GM19324 (cell line): ENCODE data around the gene TTC24.

Experiments
- ATAC-seq: cut with Tn5 transposase; IDR thresholded peaks from one replicate; pipeline ENCODE4 v1.9.1; 2021; ENCODE audit warnings: mild to moderate bottlenecking, moderate library complexity; ENCODE audit not compliant: unreplicated experiment, low FRiP score

The TTC24 gene

DNA sequence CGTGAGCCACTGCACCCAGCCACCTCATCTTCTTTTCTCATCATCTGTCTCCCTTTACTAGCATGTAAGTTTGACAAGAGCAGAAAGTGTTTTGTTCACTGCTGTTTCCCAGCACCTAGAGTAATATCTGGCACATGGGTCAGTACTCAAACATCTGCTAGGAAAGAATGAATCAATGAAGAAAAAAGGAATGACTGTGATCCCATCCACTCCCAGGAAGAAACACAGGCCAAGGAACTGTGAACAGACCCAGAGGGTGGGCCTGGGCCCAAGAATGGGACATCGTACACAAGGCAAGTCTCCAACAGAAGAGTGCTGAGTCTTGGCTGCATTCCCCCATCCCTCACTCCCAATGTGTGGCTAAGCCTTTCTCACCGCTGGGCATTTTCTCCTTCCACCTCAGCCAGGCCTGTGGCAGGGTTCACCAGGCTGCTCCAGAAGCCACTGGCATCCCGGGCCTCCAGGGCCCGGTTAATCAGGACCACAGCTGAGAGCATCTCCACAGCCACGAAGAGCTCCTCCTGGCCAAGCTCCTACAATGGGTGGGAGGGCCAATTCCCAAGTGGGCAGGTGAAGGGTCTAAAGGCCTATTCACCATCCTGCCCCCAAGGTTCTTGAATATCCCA, 25.6 kb upstream of the TTC24 start:
- no peak for ATAC-seq

DNA sequence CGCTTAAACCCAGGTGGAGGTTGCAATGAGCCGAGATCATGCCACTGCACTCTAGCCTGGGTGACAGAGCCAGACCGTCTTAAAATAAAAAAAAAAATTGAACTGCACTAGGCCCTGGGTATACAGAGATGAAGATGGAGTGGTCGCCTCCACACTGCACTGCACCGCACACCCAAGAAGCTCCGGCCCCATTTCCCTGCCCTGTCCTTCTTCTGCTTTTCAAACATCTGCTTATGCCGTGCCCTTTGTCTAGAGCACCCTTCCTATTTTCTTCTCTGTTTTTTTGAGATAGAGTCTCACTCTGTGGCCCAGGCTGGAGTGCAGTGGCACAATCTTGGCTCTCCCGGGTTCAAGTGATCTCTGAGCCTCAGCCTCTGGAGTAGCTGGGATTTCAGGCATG, 24.6 kb upstream of the TTC24 start:
- no peak for ATAC-seq

DNA sequence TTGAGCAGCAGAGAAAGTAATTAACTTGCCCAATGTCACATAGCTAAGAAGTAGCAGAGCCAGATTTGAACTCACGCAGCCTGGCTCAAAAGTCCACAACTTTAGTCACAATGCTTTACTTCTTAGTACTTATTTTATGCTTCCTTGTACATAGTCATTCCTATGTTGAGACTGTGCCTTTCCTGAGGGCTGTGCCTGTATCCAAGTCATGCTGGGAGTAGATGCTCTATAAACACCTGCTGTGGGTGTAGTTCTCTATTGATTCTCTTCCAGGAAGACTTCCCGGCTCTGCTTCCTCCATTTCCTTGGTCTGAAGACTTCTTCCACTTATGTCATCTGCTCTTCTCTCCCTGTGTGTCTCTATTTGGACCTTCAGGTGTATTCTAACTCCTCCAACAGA, 23.8 kb upstream of the TTC24 start:
- no peak for ATAC-seq

DNA sequence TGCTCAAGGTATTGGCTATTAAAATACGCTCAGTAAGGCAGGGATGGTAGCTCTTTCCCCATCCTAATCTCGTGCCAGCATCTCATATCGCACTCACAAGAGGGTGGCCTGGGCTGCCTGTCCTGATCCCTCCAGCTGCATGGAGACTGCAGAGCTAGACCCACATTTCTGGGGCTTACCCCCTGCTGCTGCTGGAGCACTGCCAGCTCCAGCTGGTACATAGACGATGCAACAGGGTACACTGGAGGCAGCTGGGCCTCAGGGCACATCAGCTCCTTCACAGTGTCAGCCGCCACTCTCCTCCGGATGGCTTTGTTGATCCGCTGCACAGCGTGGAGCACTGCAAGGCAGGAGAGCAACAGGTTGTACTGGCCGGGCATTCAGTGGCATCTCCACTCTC, 23.2 kb upstream of the TTC24 start:
- ATAC-seq = no peak

DNA sequence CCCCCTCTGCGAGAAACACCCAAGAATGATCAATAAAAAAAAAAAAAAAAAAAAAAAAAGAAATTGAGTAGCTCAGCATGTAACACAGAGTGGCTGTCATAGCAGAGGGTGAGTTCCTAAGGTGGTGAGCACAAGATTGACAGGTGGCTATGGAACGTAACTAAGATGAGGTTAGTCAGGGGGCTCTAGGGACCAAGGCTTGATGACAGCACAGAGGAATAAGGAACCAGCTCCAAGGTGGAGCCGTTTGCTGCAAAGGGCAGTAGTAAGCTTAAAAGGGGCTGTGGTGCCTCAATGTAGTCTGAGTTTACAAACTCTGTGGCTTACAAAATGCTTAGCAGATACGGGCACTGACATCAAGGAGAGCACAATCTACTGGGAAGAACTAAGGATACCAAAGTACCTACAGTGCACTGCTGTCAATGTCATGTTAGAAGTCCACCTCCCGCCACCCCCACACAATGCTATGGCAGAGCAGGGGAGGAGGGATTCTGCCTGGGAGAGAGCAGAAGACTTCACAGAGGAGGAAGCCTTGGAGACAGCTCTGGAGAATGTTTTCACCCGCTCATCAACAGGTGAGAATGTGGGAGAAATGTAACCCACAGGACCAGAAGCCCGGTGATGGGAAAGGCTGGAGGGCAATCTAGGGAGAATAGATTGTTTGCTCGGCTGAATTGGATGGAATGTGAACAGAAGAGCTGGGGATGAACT, 20.3 kb upstream of the TTC24 start:
- no peak for ATAC-seq

DNA sequence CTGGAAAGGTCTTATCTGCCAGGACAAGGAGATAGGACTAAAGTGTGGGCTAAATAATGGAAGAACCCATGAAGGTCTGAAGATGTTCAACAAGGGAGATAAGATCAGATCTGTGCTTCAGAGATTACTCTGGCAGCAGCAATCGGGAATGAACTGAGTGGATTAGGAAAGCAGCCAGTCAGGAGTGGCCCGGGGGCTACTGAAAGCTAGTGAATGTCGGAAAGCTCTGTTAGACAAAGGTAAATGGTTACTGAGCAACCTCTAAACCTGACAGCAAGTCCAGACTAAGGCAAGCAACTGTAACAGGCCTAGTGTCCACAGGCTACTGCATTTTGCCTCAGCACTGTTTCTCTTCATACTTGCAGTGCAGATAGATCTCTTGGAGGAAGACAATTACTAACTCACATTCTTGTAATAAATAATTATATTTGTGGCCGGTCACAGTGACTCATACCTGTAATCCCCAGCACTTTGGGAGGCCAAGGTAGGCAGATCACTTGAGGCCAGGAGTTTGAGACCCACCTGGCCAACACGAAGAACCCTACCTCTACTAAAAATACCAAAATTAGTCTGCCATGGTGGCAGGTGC, 19.6 kb upstream of the TTC24 start:
- ATAC-seq = no peak

DNA sequence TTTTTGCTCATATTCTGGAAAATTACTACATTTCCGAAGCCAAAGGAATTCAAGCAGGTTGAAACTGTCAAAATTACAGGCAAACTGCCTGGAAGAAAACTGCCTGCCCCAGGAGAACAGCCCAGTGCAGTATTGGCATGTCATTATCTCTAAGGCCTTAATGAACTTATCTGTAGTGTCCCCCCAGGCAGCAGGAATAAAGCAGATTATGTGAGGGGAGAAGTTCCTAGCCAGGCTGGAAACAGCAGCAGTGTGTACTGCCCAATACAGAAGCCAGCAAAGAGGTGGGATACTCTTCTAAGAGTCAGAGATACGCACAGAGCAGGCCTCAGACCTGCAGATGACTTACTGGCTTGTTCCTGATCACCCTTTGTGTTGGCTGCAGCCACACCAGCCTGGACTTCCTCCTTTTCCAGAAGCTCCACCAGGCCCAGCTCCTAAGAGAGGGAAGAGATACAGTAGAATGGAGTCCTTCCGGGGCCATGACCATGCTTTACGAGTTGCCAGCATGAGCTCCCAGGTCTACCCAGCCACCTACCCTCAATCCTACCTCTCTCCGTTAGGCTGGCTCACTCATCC, 18.8 kb upstream of the TTC24 start:
- ATAC-seq = no peak

DNA sequence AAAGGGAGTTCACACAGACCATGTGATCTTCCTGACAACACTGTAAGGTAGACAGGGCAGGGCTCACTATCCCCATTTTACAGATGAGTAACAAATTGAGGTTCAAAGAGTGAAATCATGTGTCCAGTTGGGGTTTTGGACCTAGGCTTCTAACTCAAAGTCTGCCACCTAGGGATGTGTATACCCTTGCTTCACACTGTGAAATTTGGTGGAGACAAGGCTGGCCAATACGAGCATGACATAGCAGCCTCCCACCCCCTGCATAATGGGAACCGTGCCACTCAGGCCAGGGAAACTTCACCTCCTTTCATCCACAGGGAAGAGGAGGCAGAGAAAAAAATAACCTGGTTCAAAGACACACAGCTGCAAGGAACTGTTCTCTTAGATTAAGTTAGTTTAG, 14.0 kb upstream of the TTC24 start:
- ATAC-seq = no peak

DNA sequence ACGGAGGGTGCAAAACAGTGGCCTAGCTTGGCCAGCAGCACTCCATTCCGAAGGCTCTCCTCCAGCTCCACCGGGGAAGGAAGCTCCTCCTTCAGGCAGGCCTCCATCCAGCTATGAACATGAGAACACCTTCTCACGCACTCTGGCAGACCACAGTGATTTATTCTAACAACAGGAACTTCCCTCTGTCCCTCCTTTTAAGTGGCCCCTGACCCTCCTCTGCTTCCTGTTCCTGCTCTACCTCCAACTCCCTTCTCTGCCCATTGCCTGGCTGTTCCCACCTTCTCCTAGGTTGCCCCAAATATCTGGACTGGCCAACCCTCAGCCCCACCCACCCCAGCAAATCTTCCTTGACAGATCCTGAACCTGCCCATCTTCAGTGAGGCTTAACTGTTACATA, 13.1 kb upstream of the TTC24 start:
- no peak for ATAC-seq

DNA sequence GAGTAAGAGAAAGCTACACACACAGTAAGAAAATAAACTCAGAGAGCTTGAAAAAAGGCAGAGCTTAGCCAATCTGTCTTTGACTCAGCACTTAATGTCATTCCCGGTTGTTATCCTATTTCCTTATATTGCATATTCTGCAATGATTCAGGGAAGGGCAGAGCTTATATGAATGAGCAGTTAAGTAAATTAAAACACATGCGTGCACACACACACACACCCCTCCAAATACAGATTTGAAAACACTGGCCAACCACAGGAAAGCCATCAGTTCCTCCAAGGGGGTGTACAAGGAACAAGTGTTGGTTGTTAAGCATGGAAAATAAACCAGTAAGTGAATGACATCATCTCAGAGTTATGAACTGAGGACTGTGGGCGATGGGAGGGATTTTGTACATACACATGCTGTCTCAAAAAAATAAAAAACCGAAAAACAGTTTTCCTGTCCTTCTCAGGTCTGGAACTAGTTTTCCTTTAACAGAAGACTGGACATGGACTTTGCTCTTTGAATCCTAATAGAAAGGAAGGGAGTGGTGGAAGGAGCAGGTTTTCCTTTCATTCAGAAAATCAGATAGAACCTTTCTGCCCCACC, 8.2 kb upstream of the TTC24 start:
- ATAC-seq = no peak

DNA sequence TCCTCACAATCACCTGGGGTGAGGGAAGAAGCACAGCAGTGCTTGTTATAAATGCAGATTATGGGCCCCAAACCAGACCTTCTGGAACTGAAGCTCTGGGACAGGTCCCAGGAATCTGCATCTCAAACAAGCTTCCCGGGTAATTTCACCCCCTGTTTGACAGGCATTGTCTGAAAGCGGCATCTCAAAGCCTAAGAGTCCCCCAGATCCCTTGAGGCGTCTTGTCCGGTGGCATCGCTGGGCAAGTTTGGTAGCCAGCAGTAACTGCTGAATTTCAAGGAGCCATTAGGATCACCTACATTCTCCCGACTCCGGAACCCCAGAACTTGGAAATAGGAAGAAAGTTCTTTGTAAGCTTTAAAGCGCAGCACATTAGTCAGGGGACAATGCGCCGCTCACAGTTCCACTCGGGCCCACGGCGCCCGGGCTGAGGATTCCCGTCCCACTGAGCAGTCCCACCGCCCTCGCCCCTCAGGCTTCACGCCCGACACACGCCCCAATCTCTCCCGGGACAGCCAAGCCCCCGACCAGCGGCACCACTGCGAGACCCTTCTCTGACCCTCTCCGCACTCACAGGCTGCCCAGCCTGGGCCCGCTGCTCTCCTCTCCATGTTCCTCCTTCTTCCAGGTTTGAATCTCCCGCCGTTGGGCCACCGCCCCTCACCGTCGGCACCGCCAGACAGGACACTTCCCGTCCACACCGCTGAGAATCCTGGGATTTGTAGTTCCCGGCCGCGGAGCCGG, 7.4 kb upstream of the TTC24 start, which contains the start of gene IQGAP3:
TSS of gene IQGAP3 (minus strand) at position 647 of the 744 bp plus-strand sequence. CDS start at position 611, 36 bp downstream.
- peak; percentile 75 for ATAC-seq

DNA sequence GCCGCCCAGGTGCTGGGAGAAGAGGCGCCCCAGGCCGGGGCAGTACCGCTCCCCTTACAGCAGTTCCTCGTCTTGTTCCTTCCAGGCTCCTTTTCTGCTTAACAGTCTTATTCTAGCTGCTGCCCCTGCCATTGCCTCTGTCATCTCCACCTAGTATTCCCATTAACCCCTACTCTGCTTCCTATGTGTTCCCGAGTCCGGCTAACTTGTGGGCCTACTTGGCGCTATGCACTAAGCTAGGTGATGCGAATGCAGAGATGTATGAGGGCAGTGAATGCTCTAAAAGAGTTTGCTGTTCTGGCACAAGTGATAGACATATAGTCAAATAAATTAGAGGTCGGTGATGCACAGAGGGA, 6.9 kb upstream of the TTC24 start:
- ATAC-seq = no peak

DNA sequence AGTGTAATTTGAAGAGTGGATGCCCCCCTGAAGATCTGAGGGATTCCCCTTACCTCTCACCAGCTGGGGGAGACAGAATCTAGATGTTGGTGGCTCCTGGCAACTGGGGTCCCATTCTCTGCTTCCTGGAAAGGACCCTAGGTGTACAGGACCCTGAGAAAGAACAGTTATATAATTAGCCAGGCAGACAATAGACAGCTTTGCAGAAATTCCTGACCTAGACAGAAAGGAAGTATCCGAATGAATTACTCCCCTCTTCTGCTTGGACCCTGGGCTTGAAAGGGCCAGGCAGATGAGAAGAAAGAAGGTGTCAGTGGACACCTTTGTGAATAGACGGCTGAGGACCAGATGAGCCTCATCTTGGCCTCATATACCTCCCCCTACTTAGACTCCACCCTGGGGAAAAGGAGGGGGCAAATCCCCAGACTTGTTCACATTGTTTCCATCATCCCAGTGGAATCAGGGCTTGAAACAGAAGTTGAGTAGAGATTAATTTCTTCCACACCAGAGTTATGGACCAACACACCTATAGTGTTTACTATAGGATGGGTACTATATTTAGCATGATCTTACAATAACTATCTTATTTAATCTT, 5.4 kb upstream of the TTC24 start:
- ATAC-seq = no peak

DNA sequence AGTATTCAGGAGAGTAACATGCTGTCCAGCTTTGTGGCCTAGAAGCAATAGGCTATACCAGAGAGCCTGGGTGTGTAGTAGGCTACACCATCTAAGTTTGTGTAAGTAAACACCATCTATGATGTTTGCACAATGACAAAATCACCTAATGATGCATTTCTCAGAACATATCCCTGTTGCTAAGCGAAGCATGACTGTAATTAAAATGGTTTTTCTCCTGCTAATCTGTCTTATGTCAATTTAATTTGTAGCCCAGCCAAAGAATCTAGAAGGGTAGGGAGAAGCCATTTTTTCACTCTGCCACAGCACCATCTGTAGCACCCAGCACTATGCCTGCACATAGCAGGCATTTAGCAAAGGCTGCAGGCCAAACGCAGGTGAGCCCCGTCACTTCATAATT, 2.0 kb upstream of the TTC24 start:
- no peak for ATAC-seq

DNA sequence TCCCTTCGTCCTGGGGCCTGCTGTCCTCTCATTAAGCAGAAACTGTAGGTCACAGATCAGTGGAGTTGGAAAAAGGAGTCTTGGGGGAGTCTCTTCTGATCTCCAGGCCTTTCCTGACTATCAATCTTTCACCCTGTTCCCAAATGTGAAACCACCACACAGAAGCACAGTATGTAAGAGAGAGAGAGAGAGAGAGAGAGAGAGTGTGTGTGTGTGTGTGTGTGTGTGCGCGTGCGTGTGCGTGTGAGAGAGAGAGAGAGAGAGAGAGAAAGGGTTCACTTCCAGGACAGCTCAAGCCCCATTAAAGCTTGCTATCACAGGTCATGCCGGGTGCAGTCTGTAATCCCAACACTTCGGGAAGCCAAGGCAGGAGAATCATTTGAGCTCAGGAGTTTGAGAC, 1.5 kb upstream of the TTC24 start:
- ATAC-seq = no peak

DNA sequence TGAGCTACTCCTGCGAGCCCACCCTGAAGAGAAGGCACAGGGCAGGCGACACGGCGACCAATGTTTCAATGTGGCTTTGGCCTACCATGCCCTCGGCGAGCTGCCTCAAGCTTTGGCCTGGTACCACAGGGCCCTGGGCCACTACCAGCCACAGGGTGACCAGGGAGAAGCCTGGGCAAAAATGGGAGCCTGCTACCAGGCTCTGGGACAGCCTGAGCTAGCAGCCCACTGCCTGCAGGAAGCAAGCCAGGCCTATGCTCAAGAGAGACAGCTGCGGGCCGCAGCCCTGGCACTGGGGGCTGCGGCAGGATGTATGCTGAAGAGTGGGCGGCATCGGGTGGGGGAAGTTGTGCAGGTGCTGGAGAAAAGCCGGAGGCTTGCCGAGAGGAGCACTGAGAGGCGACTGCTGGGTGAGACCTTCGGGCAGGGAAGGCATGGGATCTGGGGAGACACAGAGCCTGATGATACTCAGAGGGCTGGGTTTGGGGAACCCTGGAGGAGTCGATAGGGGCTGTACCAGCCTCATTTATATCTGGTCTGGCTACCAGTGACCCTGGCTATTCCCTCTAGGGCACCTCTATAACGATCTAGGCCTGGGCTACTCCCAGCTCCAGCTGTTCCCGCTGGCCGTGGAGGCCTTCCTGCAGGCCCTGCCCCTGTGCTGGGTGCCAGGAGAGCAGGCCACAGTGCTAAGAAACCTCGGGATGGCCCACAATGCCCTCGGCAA, 2.3 kb downstream of the TTC24 start:
- no peak for ATAC-seq

DNA sequence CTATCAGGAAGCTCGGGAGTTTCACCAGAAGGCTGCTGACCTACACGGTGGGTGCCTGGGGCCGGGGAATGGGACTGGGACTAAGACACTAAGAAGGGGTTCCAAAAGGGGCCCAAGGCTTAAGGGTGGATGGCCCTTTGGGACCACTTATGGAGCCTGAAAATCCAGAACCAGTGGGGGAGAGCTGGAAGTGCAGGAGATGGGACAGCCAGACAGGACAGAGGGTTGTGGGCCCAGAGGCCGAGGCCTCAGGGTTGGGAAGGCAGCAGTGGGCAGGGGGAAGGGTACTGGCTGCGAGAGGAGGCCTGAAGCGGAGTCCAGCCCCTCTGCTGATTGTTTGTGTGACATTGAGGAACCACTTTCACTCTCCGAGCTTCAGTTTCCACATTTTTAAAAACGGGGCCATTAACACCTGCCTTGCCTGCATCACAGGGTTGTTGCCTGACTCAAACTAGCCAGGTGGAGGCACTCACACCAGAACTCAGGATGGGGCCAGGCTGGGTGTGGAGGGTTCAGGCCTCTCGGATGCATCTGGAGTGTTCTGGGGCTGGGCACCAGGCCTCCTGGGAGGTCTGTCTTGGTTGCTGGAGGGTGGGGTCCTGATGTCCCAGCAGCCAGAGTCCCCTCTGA, 3.0 kb downstream of the TTC24 start:
- no peak for ATAC-seq

DNA sequence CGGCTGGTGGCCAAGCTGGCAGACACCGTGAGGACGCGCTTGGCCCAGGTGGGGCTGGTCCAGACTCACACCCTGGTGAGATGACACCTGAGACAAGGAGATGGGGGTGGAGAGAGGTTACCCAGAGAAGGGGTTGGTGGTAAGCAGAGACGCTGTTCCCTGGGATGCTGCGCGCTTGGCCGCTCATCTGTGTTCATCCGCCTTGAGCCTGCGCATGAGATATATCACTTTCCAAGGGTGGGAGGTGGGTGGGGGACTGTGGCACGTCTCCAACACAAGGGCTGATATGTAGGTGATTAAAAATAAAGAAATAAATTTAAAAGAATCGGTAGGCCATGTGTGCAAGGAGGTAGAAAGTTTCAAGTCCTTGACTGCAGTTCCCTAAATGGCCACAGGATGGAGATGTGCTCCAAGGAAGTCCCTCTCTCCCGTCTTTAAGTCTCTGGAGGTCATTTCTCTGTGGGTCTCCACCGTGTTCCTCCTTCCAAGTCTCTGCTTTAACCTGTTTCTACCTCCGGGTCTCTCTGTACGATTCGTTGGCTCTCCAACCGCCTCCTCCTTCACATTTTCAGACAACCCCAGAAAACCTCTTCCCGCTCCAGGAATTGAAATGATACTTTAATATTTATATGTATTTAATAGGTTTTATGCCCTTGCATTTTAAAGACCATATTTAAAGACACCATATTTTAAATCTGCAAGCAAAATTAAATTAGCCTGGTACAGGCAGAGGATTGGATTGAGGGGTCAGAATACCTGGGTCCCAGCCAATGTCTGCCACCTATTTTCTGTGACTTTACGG, 4.5 kb downstream of the TTC24 start:
- ATAC-seq = no peak
